Activated naive CD8-positive, alpha-beta T cell (primary cell): Measurements from ENCODE around the gene CLDN24.

Source experiments
- H3K27ac Mint-ChIP-seq: one replicate; pipeline ENCODE4 v1.8.0; 2021; ENCODE audit warnings: mixed read lengths
- H3K27me3 Mint-ChIP-seq: one replicate; pipeline ENCODE4 v1.8.0; 2021; ENCODE audit warnings: mixed read lengths
- H3K36me3 Mint-ChIP-seq: one replicate; pipeline ENCODE4 v1.8.0; 2021; ENCODE audit warnings: mixed read lengths
- H3K4me1 Mint-ChIP-seq: one replicate; pipeline ENCODE4 v1.8.0; 2021; ENCODE audit warnings: low read depth, mixed read lengths
- H3K4me3 Mint-ChIP-seq: one replicate; pipeline ENCODE4 v1.8.0; 2021; ENCODE audit warnings: mild to moderate bottlenecking, mixed read lengths
- H3K9me3 Mint-ChIP-seq: one replicate; pipeline ENCODE4 v1.8.0; 2021; ENCODE audit warnings: low read depth, mixed read lengths

The CLDN24 gene

GRCh38 chr4:183322326-183322725, at the start of gene CLDN24:
CLDN24 (minus strand) TSS chr4:183322426; CDS start chr4:183322426, 0 bp downstream.
- H3K27me3 Mint-ChIP-seq = peaks cover 2% of the 10 kb centered on the region
- H3K9me3 Mint-ChIP-seq = no peaks in the 10 kb centered on the region
- H3K27ac Mint-ChIP-seq = no peak within 1 kb of the TSS
- no peaks in the 10 kb centered on the region for H3K36me3 Mint-ChIP-seq
- H3K4me1 Mint-ChIP-seq = peaks cover 25% of the 10 kb centered on the region
- no peak within 1 kb of the TSS for H3K4me3 Mint-ChIP-seq

DNA sequence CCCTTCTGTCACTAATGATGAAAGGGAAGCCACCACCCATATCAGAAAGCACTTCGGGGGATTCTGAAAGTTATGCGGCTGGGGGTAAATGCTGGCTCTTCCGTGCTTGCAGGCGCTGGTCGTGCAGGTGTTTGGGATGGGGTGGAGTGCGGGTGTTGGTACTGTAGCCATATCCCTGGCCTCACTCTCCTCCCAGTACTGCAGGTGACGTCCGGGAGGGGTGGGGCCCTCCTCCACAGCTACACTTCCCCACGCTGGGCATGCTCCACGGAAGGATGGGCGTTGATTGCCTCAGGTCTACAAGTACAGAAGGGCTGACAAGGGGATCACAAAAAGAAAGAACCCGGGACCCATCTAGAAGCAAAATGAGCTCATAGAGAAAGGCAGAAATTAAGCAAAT, 48.6 kb upstream of the CLDN24 start:
- Mint-ChIP-seq H3K27me3 (no peaks in the 10 kb centered on the region), H3K27ac (no peak overlapping the region), H3K4me1 (no peaks in the 10 kb centered on the region), H3K4me3 (no peak overlapping the region), H3K9me3 (no peaks in the 10 kb centered on the region), H3K36me3 (no peaks in the 10 kb centered on the region)

DNA sequence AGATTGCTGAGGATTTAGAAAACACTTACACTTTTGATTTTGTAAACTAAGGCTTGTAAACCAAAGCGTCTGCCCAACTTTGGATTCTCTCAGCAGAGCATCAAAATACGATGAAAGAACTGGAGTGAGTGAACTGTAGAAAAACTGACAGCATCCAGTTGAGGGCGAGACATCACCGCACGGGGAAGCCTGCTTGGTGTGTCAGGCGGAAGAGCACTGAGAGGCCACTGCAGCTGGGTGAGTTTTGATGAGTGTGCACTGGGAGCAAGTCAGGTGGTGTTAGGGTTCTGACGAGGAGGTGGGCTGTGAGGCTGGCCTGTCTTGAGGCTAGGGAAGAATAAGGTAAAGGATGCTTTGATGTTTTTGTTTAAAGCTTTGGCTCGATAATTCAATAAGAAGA, 46.8 kb upstream of the CLDN24 start:
- Mint-ChIP-seq H3K27me3 (no peaks in the 10 kb centered on the region), H3K36me3 (no peaks in the 10 kb centered on the region), H3K4me1 (no peaks in the 10 kb centered on the region), H3K9me3 (no peaks in the 10 kb centered on the region), H3K4me3 (no peak overlapping the region), H3K27ac (no peak overlapping the region)

- Mint-ChIP-seq H3K4me3 (no peak overlapping the region), H3K9me3 (no peaks in the 10 kb centered on the region), H3K36me3 (no peaks in the 10 kb centered on the region), H3K27me3 (no peaks in the 10 kb centered on the region), H3K27ac (no peak overlapping the region), H3K4me1 (no peaks in the 10 kb centered on the region)
Measured at GRCh38 chr4:183366206-183366835, 44.1 kb upstream of the CLDN24 start.

GRCh38 chr4:183364025-183364424, 41.8 kb upstream of the CLDN24 start:
- Mint-ChIP-seq H3K9me3 (no peaks in the 10 kb centered on the region), H3K27ac (no peak overlapping the region), H3K27me3 (no peaks in the 10 kb centered on the region), H3K4me3 (no peak overlapping the region), H3K4me1 (no peaks in the 10 kb centered on the region), H3K36me3 (no peaks in the 10 kb centered on the region)

DNA sequence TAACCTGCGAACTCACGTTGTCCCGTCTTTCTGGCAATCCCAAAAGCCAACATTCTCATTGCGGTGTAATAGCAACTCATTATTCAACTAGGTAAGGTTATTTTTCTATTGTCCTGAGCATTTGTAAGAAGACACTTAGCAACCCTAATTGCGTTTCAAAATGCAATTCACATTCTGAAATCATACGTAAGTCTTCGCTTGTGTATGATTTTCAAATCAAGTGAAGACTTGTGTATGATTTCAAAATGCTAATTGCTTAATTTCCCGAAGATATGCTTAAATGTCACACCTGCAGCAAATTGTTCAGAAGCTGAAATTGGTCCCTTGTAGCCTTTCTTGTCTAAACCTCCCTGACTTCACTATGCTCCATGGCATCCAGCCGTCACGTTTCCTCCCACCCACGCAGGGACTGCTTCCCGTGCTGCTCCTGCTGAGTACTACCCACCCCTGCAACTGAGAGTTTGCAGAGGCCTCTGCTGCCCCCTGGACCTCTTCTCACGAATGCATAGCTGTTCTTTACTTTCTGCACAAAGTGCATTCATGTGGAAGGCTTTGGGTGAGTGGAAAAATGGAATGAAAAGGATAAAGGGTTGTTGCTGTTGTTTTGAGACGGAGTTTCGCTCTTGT, 40.8 kb upstream of the CLDN24 start:
- H3K36me3 Mint-ChIP-seq = no peaks in the 10 kb centered on the region
- no peak overlapping the region for H3K4me3 Mint-ChIP-seq

DNA sequence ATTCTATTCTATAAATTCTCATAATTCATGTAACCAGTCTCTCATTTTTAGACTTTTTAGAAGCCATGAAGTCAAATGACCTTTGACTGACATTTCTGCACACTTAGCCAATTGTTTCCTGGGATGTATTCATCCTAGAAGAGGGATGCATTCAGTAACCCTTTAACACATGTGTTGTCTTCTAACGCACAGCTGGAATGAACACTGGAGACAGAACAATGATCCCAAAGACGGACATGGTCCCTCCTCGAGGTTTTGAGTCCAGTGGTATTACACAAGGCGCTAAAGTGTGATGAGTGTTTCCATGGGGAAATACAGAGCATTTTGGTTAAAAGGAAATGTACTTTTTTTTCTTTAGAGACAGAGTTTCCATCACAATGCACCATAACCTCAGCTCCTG, 39.8 kb upstream of the CLDN24 start:
- Mint-ChIP-seq H3K4me1 (no peaks in the 10 kb centered on the region), H3K27me3 (no peaks in the 10 kb centered on the region), H3K27ac (no peak overlapping the region), H3K4me3 (no peak overlapping the region), H3K9me3 (no peaks in the 10 kb centered on the region), H3K36me3 (no peaks in the 10 kb centered on the region)

More for the DNA sequence above, 40.8 kb upstream of the CLDN24 start:
- H3K27me3 Mint-ChIP-seq = no peaks in the 10 kb centered on the region
- H3K4me1 Mint-ChIP-seq = no peaks in the 10 kb centered on the region
- no peaks in the 10 kb centered on the region for H3K9me3 Mint-ChIP-seq
- H3K27ac Mint-ChIP-seq = no peak overlapping the region

GRCh38 chr4:183360161-183360919, 38.1 kb upstream of the CLDN24 start:
- no peak overlapping the region for H3K27ac Mint-ChIP-seq
- no peaks in the 10 kb centered on the region for H3K27me3 Mint-ChIP-seq
- no peaks in the 10 kb centered on the region for H3K4me1 Mint-ChIP-seq
- H3K36me3 Mint-ChIP-seq = no peaks in the 10 kb centered on the region
- no peaks in the 10 kb centered on the region for H3K9me3 Mint-ChIP-seq
- no peak overlapping the region for H3K4me3 Mint-ChIP-seq

GRCh38 chr4:183358215-183358755, 36.1 kb upstream of the CLDN24 start:
- no peaks in the 10 kb centered on the region for H3K9me3 Mint-ChIP-seq
- H3K27ac Mint-ChIP-seq = no peak overlapping the region
- H3K4me1 Mint-ChIP-seq = no peaks in the 10 kb centered on the region
- H3K4me3 Mint-ChIP-seq = no peak overlapping the region
- no peaks in the 10 kb centered on the region for H3K36me3 Mint-ChIP-seq
- H3K27me3 Mint-ChIP-seq = no peaks in the 10 kb centered on the region

DNA sequence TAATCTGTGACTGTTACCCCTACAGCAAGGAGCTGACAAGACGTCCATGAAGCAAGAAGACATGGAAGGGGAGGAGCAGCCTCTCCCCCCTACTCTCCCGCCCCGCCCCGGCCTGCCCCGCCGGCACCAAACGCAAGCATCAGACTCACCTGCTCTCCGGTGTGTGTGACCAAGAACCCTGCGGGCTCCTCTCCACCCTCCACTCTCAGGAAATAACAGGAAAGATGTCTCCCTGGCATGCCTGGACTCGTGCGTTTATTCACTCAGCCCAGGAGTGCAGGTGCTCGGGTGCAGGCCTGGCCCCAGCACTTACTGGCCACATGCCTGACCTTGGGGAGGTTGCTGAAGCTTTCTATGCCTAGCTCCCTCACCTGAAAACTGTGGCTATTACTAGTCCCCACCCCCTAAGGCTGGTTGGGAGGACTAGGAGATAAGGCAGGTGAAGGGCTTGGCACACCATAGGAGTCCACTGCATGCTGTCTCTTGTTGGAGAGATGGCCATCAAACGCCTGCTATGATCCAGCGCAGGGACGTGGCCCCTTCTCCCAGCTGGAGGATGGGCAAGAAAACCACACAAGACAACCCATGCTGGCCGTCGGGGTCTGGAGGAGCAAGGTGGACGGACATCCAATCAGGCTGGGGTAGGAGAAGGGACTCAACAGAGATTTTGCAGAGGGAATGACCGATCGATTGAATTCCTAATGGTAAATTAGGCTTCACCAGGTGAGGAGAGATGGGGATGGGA, 34.9 kb upstream of the CLDN24 start:
- H3K4me3 Mint-ChIP-seq = no peak overlapping the region
- H3K9me3 Mint-ChIP-seq = no peaks in the 10 kb centered on the region
- H3K27ac Mint-ChIP-seq = no peak overlapping the region
- H3K36me3 Mint-ChIP-seq = no peaks in the 10 kb centered on the region
- H3K4me1 Mint-ChIP-seq = no peaks in the 10 kb centered on the region
- H3K27me3 Mint-ChIP-seq = peaks cover 4% of the 10 kb centered on the region

DNA sequence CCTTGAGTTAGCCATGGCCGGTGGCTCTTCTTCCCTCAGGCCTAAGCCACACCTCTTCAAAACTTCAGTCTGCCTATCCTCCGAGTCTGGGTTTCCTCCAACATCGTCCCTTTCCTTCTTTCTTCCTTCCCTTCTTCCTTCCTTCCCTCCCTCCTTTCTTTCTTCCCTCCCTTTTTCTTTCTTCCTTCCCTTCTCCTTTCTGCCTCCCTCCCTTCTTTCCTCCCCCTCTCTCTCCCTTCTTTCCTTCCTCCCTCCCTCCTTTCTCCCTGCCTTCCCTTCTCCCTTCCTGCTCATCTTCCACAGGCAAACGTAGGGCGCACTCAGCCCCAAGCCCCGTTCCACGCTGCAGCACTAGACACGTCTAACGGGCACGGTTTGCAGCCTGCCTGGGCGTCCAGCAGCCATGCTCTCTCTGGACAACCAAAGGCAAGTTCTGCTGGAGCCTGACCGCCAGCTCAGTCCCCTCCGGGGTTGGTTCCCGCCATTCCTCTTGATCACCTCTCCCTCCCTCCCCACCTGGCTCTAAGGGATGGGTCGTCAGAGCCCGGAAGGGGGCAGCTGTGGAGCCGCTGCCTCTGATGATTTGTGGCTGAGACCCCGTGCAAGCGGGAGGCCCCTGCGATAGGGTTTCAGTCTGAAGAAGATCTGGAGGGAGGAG, 34.1 kb upstream of the CLDN24 start:
- Mint-ChIP-seq H3K36me3 (no peaks in the 10 kb centered on the region), H3K9me3 (no peaks in the 10 kb centered on the region), H3K27ac (no peak overlapping the region), H3K4me1 (no peaks in the 10 kb centered on the region), H3K27me3 (peaks cover 4% of the 10 kb centered on the region), H3K4me3 (no peak overlapping the region)

- Mint-ChIP-seq H3K9me3 (no peaks in the 10 kb centered on the region), H3K27ac (no peak overlapping the region), H3K4me1 (no peaks in the 10 kb centered on the region), H3K27me3 (peaks cover 5% of the 10 kb centered on the region), H3K36me3 (no peaks in the 10 kb centered on the region), H3K4me3 (no peak overlapping the region)
Measured at GRCh38 chr4:183355405-183355804, 33.2 kb upstream of the CLDN24 start.

DNA sequence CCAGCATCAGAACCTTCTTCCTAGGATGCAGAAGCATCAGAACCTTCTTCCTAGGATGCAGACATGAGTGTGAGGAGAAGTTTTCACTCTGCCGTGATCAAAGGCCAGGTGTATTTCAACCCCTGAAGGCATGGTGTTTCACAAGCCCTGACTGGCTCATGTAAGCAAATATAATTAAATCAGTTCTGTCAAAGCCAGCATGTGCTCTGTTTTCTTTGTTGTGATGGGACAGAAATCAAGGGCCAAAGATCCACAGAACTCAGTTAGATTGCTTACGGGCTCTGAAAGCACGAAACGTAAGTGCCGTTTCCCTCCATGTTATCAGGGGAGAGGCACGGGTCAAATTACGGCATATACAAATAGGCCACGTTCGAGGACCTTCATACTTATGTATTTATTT, 32.0 kb upstream of the CLDN24 start:
- Mint-ChIP-seq H3K27me3 (peaks cover 9% of the 10 kb centered on the region), H3K4me3 (no peak overlapping the region), H3K4me1 (peaks cover 6% of the 10 kb centered on the region), H3K27ac (no peak overlapping the region), H3K9me3 (no peaks in the 10 kb centered on the region), H3K36me3 (no peaks in the 10 kb centered on the region)

DNA sequence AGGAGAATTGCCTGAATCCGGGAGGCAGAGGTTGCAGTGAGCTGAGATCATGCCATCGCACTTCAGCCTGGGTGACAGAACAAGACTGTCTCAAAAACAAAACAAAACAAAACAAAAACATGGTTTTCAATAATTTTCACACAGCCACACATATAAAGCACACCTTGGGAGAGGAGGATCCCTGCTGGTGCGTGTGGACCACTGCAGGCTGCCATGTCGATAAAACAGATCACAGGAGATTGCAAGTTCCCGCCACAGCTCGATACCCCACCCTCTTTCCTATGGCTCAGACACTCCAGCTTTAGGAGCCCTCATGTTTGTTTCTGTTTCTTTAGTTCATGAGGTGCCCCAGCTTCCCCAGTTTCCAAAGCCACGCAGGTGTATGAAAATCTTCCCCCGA, 31.3 kb upstream of the CLDN24 start:
- H3K4me3 Mint-ChIP-seq = no peak overlapping the region
- H3K9me3 Mint-ChIP-seq = no peaks in the 10 kb centered on the region
- H3K36me3 Mint-ChIP-seq = no peaks in the 10 kb centered on the region
- H3K27ac Mint-ChIP-seq = no peak overlapping the region
- H3K27me3 Mint-ChIP-seq = peaks cover 9% of the 10 kb centered on the region
- peaks cover 11% of the 10 kb centered on the region for H3K4me1 Mint-ChIP-seq
